Motor neuron (in vitro differentiated cells): ENCODE results near the gene COL23A1. TPM values are rescaled to one million over a fixed set of nuclear protein-coding genes. Genes with fewer than 3 reads are reported as not detected.
A peak's percentile ranks its signal among the peaks of the same experiment; 100 is the strongest.

Experiments used
- ATAC-seq, 8 experiments: fragments of 200-7000 bp; cut with Tn5 transposase; replicated peaks in 6 of 8; 2 replicates each; pipeline ENCODE4 v1.8.0; 2021; ENCODE audit warnings: mild to moderate bottlenecking in 8 of 8, moderate library complexity in 8 of 8
- H3K27ac ChIP-seq, 2 donors: fragments of 250-450 bp; sonication (Bioruptor Pico); 2 replicates each; pipeline ENCODE4 v1.9.0; 2021; ENCODE audit warnings: antibody characterized with exemption in 2 of 2, mild to moderate bottlenecking in 2 of 2, moderate library complexity in 1 of 2
- H3K4me1 ChIP-seq, 2 donors: fragments of 250-450 bp; sonication (Bioruptor Pico); replicated peaks in 1 of 2; 2 replicates each; pipeline ENCODE4 v1.6.1; 2021; ENCODE audit warnings: antibody characterized with exemption in 2 of 2, mild to moderate bottlenecking in 2 of 2, moderate library complexity in 1 of 2
- H3K4me3 ChIP-seq, 5 donors: fragments of 250-450 bp; sonication (Bioruptor Pico); 2 replicates each; pipeline ENCODE4 v1.9.0; 2021; ENCODE audit warnings: antibody characterized with exemption in 5 of 5, mild to moderate bottlenecking in 5 of 5, moderate library complexity in 4 of 5
- WGBS, 10 experiments: fragments of 450-650 bp; shearing (Covaris generic); methylation state at CpG; one replicate each; pipeline ENCODE4 v1.0.0; 2022; 5-methylcytosine and 5-hydroxymethylcytosine counted together
- in situ Hi-C, 9 experiments: fragments of 400-800 bp; cut with MboI; loops; one replicate each; pipeline ENCODE4 v1.15.0; 2021; ENCODE audit warnings: low sequenced_read_pairs in 9 of 9, low pct_unique_long_range_greater_than_20kb in 2 of 9; ENCODE audit not compliant: unreplicated experiment in 9 of 9
- total RNA-seq, 8 experiments: library from RNA; unstranded; fragments of 300-600 nt; gene quantifications; 2 replicates each; pipeline versions ENCODE4 v1.2.3 to v1.2.4, GENCODE V29; 2022

COL23A1 gene
- total RNA-seq, 8 experiments from 2014 or later, result 0.10 to 10.8 (median 0.20) TPM

DNA sequence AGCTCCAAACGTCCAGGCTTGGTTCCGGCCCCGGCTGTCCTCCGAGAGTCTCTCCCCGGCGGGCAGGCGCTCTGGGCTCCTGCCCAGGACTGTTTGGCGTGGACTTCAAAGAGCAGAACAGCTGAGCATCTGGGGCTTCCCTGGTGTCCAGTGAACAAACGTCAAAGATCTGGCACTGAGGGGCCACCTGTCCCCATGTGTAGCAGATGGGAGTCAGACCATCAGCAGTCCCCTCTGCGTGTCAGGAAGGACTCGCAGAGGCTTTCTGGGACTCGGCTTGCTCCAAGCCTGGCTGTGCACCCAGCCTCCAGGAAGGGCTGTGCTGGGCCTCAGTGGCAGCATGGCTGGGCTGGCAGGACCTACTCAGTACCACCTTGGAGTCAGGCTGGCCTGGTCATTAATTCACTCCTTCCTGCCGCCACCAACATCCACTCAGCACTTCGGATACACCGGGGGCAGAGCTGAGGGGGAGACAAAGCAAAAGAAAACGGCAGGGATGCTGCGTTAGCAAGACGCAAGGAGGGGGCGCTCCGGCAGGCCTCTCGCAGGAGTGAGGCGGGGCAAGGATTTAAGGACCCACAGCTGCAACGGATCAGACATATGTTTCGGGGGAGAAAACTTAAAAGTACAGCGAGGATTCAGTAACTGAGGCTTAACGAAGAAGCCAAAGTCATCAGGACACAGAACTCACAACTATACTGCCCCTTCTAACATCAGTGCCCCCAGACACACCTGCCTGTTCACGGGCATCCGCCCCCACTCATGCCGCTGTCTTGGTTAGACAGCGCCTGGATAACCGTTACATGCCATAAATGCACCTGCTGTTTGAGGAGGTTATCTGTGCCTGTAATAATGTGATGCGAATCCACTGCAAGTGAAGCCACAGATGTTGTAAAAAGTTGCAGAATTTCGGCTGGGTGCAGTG lies 193.1 kb downstream of the COL23A1 start:
- Histone ChIP-seq H3K4me3 (no peak overlapping the region), H3K27ac (no peak overlapping the region), H3K4me1 (no peaks in the 10 kb centered on the region)
- in situ Hi-C loops, result no loop called here
- 27 to 93% (median 47%) methylated on average over 2 to 9 of the region's 33 CpGs; no CpG with 5 or more reads in 1 of the 10 experiments for WGBS, 10 experiments
- no peak for ATAC-seq

DNA sequence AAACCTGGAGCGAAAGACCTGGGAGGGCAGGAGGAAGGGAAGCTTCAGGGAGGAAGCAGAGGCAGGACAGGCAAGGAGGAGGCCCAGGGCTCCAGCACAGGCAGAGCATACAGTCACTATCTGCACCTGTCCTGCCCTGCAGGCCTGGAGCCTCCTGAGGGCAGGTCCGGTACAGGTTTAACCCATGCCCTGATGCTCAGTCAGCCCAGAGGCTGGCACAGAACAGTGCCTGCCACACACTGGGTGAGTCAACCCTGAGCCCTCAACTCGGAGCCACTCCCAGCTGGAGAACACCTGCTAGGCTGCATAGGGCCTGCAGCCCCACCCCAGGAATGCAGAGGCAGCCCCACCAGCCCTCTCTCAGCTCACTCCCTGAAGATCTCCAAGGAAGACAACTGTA lies 196.1 kb downstream of the COL23A1 start:
- H3K4me1 ChIP-seq, result no peaks in the 10 kb centered on the region
- H3K4me3 ChIP-seq, result no peak overlapping the region
- ATAC-seq, result peak in 1 of 8 experiments; percentile 22
- 71 to 100% (median 92%) methylated on average over 1 of the region's 3 CpGs; no CpG with 5 or more reads in 6 of the 10 experiments for WGBS, 10 experiments
- H3K27ac ChIP-seq, result no peak overlapping the region
- in situ Hi-C loops, result no loop called here

DNA sequence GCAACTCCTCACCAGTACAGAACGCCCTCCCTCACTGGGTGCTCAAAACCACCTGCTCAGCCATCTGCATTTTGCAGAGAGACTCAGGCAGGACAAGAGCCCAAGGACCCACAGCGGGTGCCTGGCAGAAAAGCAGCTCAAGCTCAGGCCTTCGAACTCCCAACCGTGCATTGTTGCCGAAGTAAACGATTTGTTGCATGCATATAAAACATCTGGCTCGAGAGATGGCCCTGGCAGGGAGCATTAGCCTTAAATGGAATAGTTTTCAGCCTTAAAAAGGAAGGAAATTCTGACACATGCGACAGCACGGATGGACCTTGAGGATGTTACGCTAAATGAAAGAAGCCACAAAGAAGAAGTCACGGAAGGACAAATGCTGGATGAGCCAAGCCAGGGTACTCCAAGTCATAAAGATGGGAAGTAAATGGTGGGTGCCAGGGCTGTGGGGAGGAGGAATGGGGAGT lies 197.2 kb downstream of the COL23A1 start:
- Histone ChIP-seq H3K4me3 (no peak overlapping the region), H3K4me1 (peaks cover 0 to under 1% of the 10 kb centered on the region in 2 donors), H3K27ac (no peak overlapping the region)
- WGBS, 10 experiments, result 23 to 94% (median 78%) methylated on average over 1 to 10 of the region's 11 CpGs
- no peak for ATAC-seq
- in situ Hi-C loops, result no loop called here

DNA sequence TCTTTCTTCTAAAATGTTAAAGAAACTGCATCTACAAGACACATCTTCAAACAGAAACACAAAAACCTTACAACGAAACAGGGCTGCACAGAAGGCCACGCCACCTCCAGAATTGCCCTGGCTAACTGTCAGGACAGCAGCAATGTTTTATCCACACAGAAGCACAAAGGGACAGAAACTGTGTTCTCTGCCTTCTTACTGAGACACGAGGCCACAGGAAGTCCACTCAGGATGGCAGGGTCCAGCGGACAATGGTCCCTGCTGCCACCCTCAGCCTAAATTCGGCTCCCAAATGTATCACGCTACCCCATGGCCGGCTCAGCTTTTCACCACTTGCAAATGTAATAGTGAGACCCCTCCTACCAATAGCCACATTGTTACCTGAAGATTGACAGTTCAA lies 197.8 kb downstream of the COL23A1 start:
- WGBS, 10 experiments, result 14 to 71% (median 55%) methylated on average over 1 to 7 of the region's 7 CpGs; no CpG with 5 or more reads in 1 of the 10 experiments

DNA sequence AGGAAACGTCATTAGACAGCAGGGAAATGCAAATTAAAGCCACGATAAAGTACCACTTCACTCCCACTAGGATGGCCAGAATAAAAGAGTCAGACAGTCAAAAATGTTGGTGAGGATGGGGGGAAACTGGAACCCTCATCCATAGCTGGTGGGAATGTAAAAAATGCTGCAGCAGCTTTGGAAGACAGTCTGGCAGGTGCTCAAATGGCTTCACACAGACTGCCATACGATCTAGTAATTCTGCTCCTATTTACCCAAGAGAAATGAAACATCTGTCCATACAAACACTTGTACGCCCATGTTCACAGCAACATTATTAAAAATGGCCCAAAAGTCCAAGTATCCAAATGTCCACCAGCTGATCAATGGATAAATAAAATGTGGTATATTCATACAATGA lies 198.7 kb downstream of the COL23A1 start:
- no peak for ATAC-seq
- no peak overlapping the region for H3K27ac ChIP-seq
- in situ Hi-C loops, result no loop called here
- peaks cover 0 to 7% of the 10 kb centered on the region in 2 donors for H3K4me1 ChIP-seq
- 16 to 86% (median 59%) methylated on average over 1 to 4 of the region's 4 CpGs for WGBS, 10 experiments
- no peak overlapping the region for H3K4me3 ChIP-seq

More for the DNA sequence above, 197.8 kb downstream of the COL23A1 start:
- no peak for ATAC-seq
- in situ Hi-C loops, result no loop called here
- H3K4me3 ChIP-seq, result no peak overlapping the region
- H3K27ac ChIP-seq, result no peak overlapping the region
- H3K4me1 ChIP-seq, result peaks cover 0 to 5% of the 10 kb centered on the region in 2 donors

DNA sequence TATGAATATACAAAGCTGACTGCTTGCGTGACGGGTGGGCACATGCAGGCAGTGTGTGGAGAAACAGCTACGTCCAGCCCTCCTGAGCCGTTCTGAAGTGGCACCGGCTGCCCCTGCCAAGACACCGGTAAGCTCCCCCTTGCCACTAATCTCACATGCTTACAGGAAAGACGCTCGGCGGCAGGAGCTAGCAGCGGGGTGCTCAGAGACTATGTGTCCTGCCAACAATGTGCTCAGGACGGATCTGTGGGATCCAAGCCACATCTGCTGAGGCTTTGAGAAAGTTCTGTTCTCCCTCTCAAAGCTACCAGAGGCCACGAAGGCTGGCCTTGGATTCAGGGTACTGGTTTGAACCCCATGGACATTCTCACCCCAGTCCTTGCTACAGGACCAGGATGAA lies 200.4 kb downstream of the COL23A1 start:
- in situ Hi-C loops, result no loop called here
- Histone ChIP-seq H3K4me3 (no peak overlapping the region), H3K4me1 (peaks cover 7% of the 10 kb centered on the region in 2 donors), H3K27ac (no peak overlapping the region)
- no peak for ATAC-seq
- WGBS, 10 experiments, result 0 to 90% (median 75%) methylated on average over 2 to 7 of the region's 12 CpGs; no CpG with 5 or more reads in 6 of the 10 experiments

DNA sequence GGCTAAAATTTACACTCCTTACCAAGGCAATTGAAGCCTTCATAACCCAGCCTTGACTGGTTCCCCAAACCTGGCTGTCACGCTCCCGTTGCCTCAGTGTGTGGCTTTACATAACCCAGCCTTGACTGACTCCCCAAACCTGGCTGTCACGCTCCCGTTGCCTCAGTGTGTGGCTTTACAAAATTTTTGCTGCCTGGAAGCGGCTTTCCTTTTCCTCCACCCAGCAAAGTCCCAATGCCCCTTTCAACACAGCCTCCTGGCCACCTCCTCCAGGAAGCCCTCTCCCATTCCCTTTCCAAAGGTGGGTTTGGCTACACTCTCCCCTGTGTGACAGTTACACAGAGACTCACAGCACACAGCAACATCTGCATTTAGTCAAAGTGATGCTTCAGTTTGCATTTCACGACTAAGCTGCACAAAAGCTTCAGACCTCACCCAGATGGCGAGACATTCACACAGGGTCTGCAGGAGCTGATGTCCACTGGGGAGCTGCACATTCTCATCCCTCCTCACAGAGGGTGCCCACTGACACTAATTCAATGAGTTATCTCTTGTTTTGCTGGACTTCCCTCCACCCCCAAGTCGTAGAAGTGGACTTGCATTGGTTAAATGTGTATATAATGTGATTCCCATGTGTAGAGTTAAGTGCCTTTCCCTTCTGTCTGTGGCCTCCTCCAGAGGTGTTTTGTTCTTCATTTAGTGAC lies 201.0 kb downstream of the COL23A1 start:
- in situ Hi-C loops, result no loop called here
- Histone ChIP-seq H3K27ac (no peak overlapping the region), H3K4me3 (no peak overlapping the region), H3K4me1 (peaks cover 8 to 9% of the 10 kb centered on the region in 2 donors)
- WGBS, 10 experiments, result 64 to 100% (median 84%) methylated on average over 1 to 6 of the region's 8 CpGs; no CpG with 5 or more reads in 4 of the 10 experiments
- no peak for ATAC-seq

DNA sequence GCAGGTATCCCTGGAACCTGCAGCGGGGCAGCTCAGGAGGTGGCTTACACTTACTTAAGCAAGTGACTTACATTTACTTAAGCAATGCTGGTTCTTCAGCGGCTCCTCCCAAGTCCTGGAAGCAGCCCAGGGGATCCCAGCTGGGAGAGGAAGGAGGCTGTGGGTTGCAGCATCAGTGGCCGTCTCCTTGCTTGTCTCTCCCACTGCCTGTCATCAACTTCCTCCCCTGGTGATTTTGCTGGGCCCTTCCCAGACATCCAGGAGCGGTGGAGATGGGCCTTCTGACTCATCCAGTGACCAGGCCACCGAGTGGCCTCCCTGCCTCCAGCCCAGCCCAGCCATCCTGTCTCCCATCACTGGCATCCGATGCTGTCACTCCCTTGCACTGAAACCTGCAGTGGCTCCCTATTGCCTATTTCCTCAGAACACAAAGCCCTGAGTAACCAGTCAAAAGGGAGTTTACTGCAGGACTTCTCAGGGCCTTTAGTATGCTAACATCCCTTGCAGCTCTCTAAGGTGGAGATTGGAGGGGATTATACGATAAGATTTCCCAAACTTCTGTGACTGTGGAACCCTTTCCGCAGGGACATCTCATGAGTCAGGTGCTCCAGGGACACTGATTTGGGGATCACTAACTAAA lies 201.7 kb downstream of the COL23A1 start:
- in situ Hi-C loops, result no loop called here
- no peak overlapping the region for H3K4me3 ChIP-seq
- H3K4me1 ChIP-seq, result peaks cover 12 to 15% of the 10 kb centered on the region in 2 donors
- peak in 2 of 8 experiments; percentile 8 to 18 for ATAC-seq
- H3K27ac ChIP-seq, result no peak overlapping the region
- 0 to 88% (median 48%) methylated on average over 1 to 5 of the region's 8 CpGs; no CpG with 5 or more reads in 5 of the 10 experiments for WGBS, 10 experiments

DNA sequence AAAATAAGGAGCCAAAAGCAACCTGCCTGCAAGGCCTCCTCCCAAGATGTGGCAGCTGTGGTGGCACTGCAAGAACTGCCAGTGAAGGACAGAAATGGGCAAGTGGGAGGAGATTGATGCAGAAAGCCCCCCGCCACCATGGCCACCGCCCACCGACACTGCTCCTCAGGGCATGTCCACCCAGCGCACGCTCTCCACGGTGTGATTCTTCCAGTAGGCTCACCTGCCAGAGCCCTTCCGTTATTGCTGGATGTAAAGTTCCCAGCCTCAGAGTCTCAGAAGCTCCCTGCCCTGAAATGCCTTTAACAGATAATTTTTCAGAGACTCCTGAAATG lies 202.4 kb downstream of the COL23A1 start:
- in situ Hi-C loops, result no loop called here

DNA sequence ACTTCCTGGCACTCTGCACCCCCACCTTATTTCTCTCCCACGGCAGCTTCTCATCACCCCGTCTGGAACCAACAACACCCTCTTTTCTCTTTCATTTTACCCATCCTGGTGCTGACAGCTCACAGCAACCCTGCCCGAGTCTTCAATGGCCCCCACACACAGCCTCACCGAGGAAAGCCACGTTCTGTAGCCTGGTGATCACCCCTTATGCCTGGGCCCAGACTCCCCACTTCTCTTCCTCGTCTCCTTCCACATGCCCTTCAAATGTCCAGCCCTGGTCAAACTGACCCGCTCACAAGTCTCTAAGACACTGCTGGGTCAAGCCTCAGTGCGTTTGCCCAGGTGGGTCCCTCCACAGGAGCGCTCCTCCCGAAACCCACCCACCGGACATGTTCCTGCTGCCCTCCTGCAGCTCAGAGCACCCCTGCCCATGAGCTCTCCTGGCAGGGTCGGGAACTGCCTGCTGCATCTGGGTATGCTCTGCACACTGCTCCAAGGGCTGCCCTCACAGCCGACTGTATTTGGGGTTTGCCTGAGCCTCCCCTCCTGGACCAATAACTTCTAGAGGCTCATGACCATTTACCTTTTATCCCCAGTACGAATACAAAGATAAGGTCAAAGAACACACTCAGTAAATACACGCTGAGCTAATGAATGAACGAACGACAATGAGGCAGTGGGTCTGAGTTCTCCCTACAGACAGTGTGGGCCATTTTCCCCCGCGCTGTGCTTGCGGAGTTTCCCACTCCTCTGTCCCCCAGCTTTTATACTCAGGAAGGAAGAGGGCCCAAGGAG lies 202.9 kb downstream of the COL23A1 start:
- Histone ChIP-seq H3K4me1 (peaks cover 12 to 15% of the 10 kb centered on the region in 2 donors), H3K4me3 (no peak overlapping the region), H3K27ac (no peak overlapping the region)
- in situ Hi-C loops, result no loop called here
- 20 to 82% (median 63%) methylated on average over 1 to 8 of the region's 20 CpGs; no CpG with 5 or more reads in 2 of the 10 experiments for WGBS, 10 experiments
- ATAC-seq, result no peak

More for the DNA sequence above, 202.4 kb downstream of the COL23A1 start:
- 50 to 100% (median 89%) methylated on average over 1 to 5 of the region's 7 CpGs; no CpG with 5 or more reads in 5 of the 10 experiments for WGBS, 10 experiments
- no peak overlapping the region for H3K4me3 ChIP-seq
- peaks cover 12 to 15% of the 10 kb centered on the region in 2 donors for H3K4me1 ChIP-seq
- no peak overlapping the region for H3K27ac ChIP-seq
- ATAC-seq, result no peak

DNA sequence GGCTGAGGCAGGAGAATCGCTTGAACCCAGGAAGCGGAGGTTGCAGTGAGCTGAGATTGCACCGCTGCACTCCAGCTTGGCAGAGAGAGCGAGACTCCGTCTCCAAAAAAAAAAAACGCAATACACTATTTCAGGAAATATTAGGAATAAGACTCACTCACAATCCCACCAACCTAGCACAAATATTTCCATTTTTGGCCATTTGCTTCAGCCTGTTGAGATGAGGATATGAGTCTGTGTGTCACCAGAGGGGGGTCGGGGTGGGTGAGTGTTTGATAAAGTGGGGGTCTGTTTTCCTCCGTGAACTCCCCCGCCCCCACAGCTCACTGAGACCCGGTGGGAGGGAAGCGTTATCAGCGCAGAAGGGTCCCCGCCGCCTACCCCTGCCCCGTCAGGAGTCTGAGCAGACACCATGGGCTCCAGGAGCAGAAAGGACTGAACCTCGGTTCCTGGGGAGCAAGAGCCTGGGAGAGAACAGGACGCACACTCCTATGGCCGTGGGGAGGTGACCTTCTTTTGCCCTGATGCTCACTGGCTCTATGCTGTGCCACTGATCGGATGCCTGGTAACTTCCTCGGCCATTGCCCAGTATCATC lies 203.8 kb downstream of the COL23A1 start:
- no peak for ATAC-seq
- Histone ChIP-seq H3K4me1 (peaks cover 12 to 15% of the 10 kb centered on the region in 2 donors), H3K27ac (no peak overlapping the region), H3K4me3 (no peak overlapping the region)
- 20 to 100% (median 94%) methylated on average over 1 to 9 of the region's 20 CpGs; no CpG with 5 or more reads in 2 of the 10 experiments for WGBS, 10 experiments
- in situ Hi-C loops, result no loop called here

DNA sequence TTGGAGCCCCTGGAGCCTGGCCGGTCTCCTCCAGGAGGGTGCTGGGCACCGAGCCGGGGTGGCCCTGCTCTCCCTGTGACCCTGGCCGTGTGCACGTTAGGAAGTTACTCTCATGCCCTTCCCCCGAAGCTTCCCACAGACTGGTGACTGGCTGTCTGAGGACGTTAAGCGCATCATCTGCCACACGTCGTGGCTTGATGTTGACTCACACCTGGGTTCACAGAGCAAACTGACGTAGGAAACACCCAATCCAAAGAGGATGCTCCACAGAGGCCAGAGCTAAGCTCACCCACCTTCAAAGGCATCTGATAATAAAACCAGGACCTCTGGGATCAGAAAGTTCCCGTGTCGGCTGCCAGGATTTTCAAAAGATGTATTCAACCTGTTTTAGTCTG lies 204.7 kb downstream of the COL23A1 start:
- Histone ChIP-seq H3K4me1 (peaks cover 12 to 15% of the 10 kb centered on the region in 2 donors), H3K4me3 (no peak overlapping the region), H3K27ac (no peak overlapping the region)
- ATAC-seq, result peak in 5 of 8 experiments; percentile 54 to 69 (median 59)
- WGBS, 10 experiments, result 16 to 86% (median 64%) methylated on average over 1 to 10 of the region's 13 CpGs; no CpG with 5 or more reads in 4 of the 10 experiments
- in situ Hi-C loops, result no loop called here
